Hematopoietic multipotent progenitor cell treated with erythropoietin and hydrocortisone succinate and interleukin-3 and kit ligand, for 15 days (in vitro differentiated cells): ENCODE data around the gene SCARF2.

Experiments
- DNase-seq: peaks from one replicate; pipeline ENCODE4 v3.0.0-alpha.2; 2015; ENCODE audit warnings: low spot score

Gene SCARF2

GRCh38 chr22:20440637-20441591 lies 3.3 kb upstream of the SCARF2 start:
- no peak for DNase-seq

- no peak for DNase-seq
Observed at GRCh38 chr22:20439928-20440575, 2.4 kb upstream of the SCARF2 start.

- no peak for DNase-seq
Observed at GRCh38 chr22:20439556-20439927, 1.9 kb upstream of the SCARF2 start.

GRCh38 chr22:20438678-20439492 lies 1.3 kb upstream of the SCARF2 start:
- DNase-seq: no peak

GRCh38 chr22:20438427-20438677 lies 727 bp upstream of the SCARF2 start:
- no peak for DNase-seq

- DNase-seq: no peak
Observed at GRCh38 chr22:20436768-20437612, 635 bp downstream of the SCARF2 start.

- no peak for DNase-seq
Observed at GRCh38 chr22:20436307-20436767, 1.3 kb downstream of the SCARF2 start.

GRCh38 chr22:20435436-20436306 lies 2.0 kb downstream of the SCARF2 start:
- no peak for DNase-seq

- DNase-seq: no peak
Observed at GRCh38 chr22:20434773-20435172, 2.9 kb downstream of the SCARF2 start.

GRCh38 chr22:20434264-20434751 lies 3.3 kb downstream of the SCARF2 start:
- DNase-seq: no peak

- DNase-seq: no peak
Observed at GRCh38 chr22:20433686-20434241, 3.9 kb downstream of the SCARF2 start.

- no peak for DNase-seq
Observed at GRCh38 chr22:20433191-20433590, 4.4 kb downstream of the SCARF2 start.

GRCh38 chr22:20432244-20432686 lies 5.4 kb downstream of the SCARF2 start:
- no peak for DNase-seq

- DNase-seq: no peak
Observed at GRCh38 chr22:20431511-20432192, 6.0 kb downstream of the SCARF2 start.

- DNase-seq: no peak
Observed at GRCh38 chr22:20430720-20431510, 6.7 kb downstream of the SCARF2 start.

GRCh38 chr22:20430101-20430719 lies 7.4 kb downstream of the SCARF2 start:
- no peak for DNase-seq

GRCh38 chr22:20429254-20430100 lies 8.1 kb downstream of the SCARF2 start:
- DNase-seq: peak; percentile 67
